Measurements from ENCODE around the gene CCDC3. TPM values are rescaled to one million over a fixed set of nuclear protein-coding genes. Genes with fewer than 3 reads are reported as not detected.

The CCDC3 gene
- total and polyA plus RNA-seq, 2 of the 8 experiments (the other 6 are each of a cell fraction or from before 2014, with no cell fraction given): 3.4 to 3.7 TPM

DNA sequence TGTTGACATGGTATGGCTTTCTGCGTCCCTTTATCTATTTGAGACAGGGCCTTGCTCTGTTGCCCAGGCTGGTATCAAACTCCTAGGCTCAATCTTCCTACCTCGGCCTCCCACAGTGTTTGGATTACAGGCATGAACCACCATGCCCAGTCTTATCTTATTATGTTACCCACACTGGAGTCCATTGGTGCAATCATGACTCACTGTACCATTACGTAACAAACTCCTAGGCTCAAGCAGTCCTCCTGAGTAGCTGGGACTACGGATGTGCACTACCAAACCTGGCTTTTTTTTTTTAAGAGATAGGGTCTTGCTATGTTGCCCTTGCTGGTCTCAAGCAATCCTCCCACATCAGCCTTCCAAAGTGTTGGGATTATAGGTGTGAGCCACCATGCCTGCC is 66.7 kb downstream of the CCDC3 start:
- Histone ChIP-seq H3K27ac (ENCODE audit: low read depth, low read length) (no peak overlapping the region), H2BK12ac (ENCODE audit: low read depth, low read length) (no peak overlapping the region), H3K23me2 (ENCODE audit: low read depth, low read length) (no peaks in the 10 kb centered on the region), H2BK15ac (ENCODE audit: low read length) (no peak overlapping the region), H4K5ac (ENCODE audit: insufficient read length, low read depth, low read length) (no peak overlapping the region), H3K4me3 (ENCODE audit: extremely low read depth in 1 of 4, insufficient read depth in 2 of 4, low read depth in 3 of 4, low read length in 4 of 4) (no peak overlapping the region), H3K36me3 (ENCODE audit: control insufficient read depth in 2 of 4, insufficient read depth in 4 of 4, low read length in 3 of 4) (no peaks in the 10 kb centered on the region), H3K79me1 (ENCODE audit: low read depth, low read length) (no peaks in the 10 kb centered on the region), H3K9me3 (ENCODE audit: insufficient read depth in 2 of 2, low read depth in 1 of 2, low read length in 1 of 2) (no peaks in the 10 kb centered on the region), H3K4me1 (replicated peaks in 1 of 4; ENCODE audit: control insufficient read depth in 3 of 4, insufficient read depth in 4 of 4, low read length in 3 of 4) (no peaks in the 10 kb centered on the region), H2AFZ (ENCODE audit: low read length) (no peak overlapping the region), H4K8ac (ENCODE audit: extremely low read depth, insufficient read depth, low read length) (no peak overlapping the region), H3K4me2 (ENCODE audit: insufficient read depth in 1 of 2, low read depth in 2 of 2, low read length in 2 of 2) (no peak overlapping the region), H3K23ac (ENCODE audit: insufficient read length) (no peak overlapping the region), H3K56ac (replicated peaks; ENCODE audit: insufficient read length, low read depth, low read length) (no peak overlapping the region), H3K9ac (replicated peaks in 1 of 4; ENCODE audit: extremely low read depth in 1 of 4, low read depth in 3 of 4, low read length in 3 of 4) (no peak overlapping the region), H3K4ac (replicated peaks; ENCODE audit: insufficient read length, low read depth, low read length) (no peak overlapping the region), H4K20me1 (replicated peaks in 1 of 2; ENCODE audit: control insufficient read depth in 1 of 2, insufficient read depth in 2 of 2, low read length in 2 of 2) (no peaks in the 10 kb centered on the region), H4K91ac (replicated peaks; ENCODE audit: insufficient read length, low read length) (no peak overlapping the region), H3K79me2 (ENCODE audit: control insufficient read depth in 1 of 2, insufficient read depth in 2 of 2, low read length in 2 of 2) (no peaks in the 10 kb centered on the region), H2BK5ac (ENCODE audit: low read depth, low read length) (no peak overlapping the region), H3K14ac (ENCODE audit: insufficient read length) (no peak overlapping the region), H3K27me3 (replicated peaks in 1 of 4; ENCODE audit: control insufficient read depth in 3 of 4, extremely low read depth in 1 of 4, insufficient read depth in 3 of 4, low read length in 3 of 4) (no peaks in the 10 kb centered on the region), H2BK120ac (replicated peaks; ENCODE audit: low read depth, low read length) (no peak overlapping the region), H2AK5ac (ENCODE audit: low read depth, low read length) (no peak overlapping the region), H2BK20ac (ENCODE audit: low read length) (no peak overlapping the region), H3K18ac (ENCODE audit: extremely low read depth, low read length) (no peak overlapping the region)
- DNase-seq (ENCODE audit: low read depth in 1 of 2, low spot score in 2 of 2) (no peak), FAIRE-seq (no peak)
- WGBS, 2 experiments (ENCODE audit: extremely low coverage in 1 of 2, insufficient coverage in 1 of 2, insufficient read length in 1 of 2, insufficient replicate concordance in 2 of 2, low coverage in 1 of 2, low lambda C conversion rate in 2 of 2, missing lambda C conversion rate in 1 of 2): 92% methylated on average over 4 of the region's 4 CpGs; no CpG with 5 or more reads in 1 of the 2 experiments
- POLR2A ChIA-PET (ENCODE audit: partially characterized antibody): no interaction called here
- CTCF ChIA-PET (ENCODE audit: partially characterized antibody): interaction anchor here (0.6 to 1.4 kb wide), 2 partner anchors 121 to 239 kb away, joined by 5 read pairs; no protein-coding TSS in a partner anchor
- no peak for TF ChIP-seq HDAC6 (IDR thresholded peaks at IDR 0.05; ENCODE audit: low read depth, low read length)
- no peak for TF ChIP-seq CEBPB (IDR thresholded peaks at IDR 0.05; ENCODE audit: low read depth, low read length)
- TF ChIP-seq CREB1 (IDR thresholded peaks at IDR 0.05): no peak
- TF ChIP-seq EP300 (IDR thresholded peaks at IDR 0.05; ENCODE audit: borderline replicate concordance in 1 of 2, low read depth in 2 of 2, low read length in 2 of 2): no peak
- no peak for TF ChIP-seq SP1 (IDR thresholded peaks at IDR 0.05; ENCODE audit: low read depth, low read length)
- no peak for TF ChIP-seq TAF1 (IDR thresholded peaks at IDR 0.05; ENCODE audit: low read depth, low read length)
- TF ChIP-seq MAFK (IDR thresholded peaks at IDR 0.05; ENCODE audit: low read depth, low read length): no peak
- no peak for TF ChIP-seq KDM1A (IDR thresholded peaks at IDR 0.05; ENCODE audit: borderline replicate concordance, low read length)
- TF ChIP-seq SP4 (IDR thresholded peaks at IDR 0.05; ENCODE audit: low read length): no peak
- TF ChIP-seq TBP (IDR thresholded peaks at IDR 0.05; ENCODE audit: low read depth, low read length): no peak
- TF ChIP-seq TCF12 (IDR thresholded peaks at IDR 0.05; ENCODE audit: low read depth, low read length): no peak
- TF ChIP-seq SIRT6 (IDR thresholded peaks at IDR 0.05; ENCODE audit: low read length): no peak
- no peak for TF ChIP-seq GABPA (IDR thresholded peaks at IDR 0.05; ENCODE audit: borderline replicate concordance, insufficient read depth, low read length)
- TF ChIP-seq SP2 (IDR thresholded peaks at IDR 0.05; ENCODE audit: low read length): no peak
- no peak for TF ChIP-seq SRF (IDR thresholded peaks at IDR 0.05; ENCODE audit: low read depth, low read length)
- no peak for TF ChIP-seq CHD1 (IDR thresholded peaks at IDR 0.05; ENCODE audit: low read depth, low read length)
- no peak for TF ChIP-seq RAD21 (IDR thresholded peaks at IDR 0.05 in 1 of 2, conservative IDR thresholded peaks at IDR 0.05 in 1 of 2; ENCODE audit: low read depth in 2 of 2, low read length in 2 of 2)

Measured in H1 (cell line).